ENCODE measurements around the gene ATP6V0D1. TPM values are rescaled to one million over a fixed set of nuclear protein-coding genes. Genes with fewer than 3 reads are reported as not detected.

Gene ATP6V0D1
- polyA plus RNA-seq, 1 donor from 2014 or later, result 188 TPM

GRCh38 chr16:67441907-67442306 is 39.0 kb downstream of the ATP6V0D1 start:
- Histone ChIP-seq H4K20me1 (ENCODE audit: insufficient read depth) (no peaks in the 10 kb centered on the region), H3K27me3 (ENCODE audit: insufficient read depth, low read depth, low read length) (no peaks in the 10 kb centered on the region), H3K79me2 (replicated peaks; ENCODE audit: insufficient read depth, low read length) (no peaks in the 10 kb centered on the region), H3K4me3 (ENCODE audit: low read length) (no peak overlapping the region), H3K27ac (ENCODE audit: low read length) (no peak overlapping the region), H3K9me3 (ENCODE audit: low read length) (no peaks in the 10 kb centered on the region), H3K4me2 (ENCODE audit: low read length) (no peak overlapping the region), H3K36me3 (ENCODE audit: insufficient read depth, low read length) (no peaks in the 10 kb centered on the region), H3K9me2 (ENCODE audit: insufficient read depth, low read length) (no peaks in the 10 kb centered on the region), H3K9ac (ENCODE audit: low read length) (no peak overlapping the region), H2AFZ (ENCODE audit: low read depth, low read length) (no peak overlapping the region), H3F3A (ENCODE audit: insufficient read depth, low read length, poor library complexity, severe bottlenecking) (no peaks in the 10 kb centered on the region)
- TF ChIP-seq POLR2AphosphoS5 (IDR thresholded peaks at IDR 0.05) (no peak), MXI1 (conservative IDR thresholded peaks at IDR 0.05; ENCODE audit: poor library complexity, severe bottlenecking) (no peak), EP300 (conservative IDR thresholded peaks at IDR 0.05; ENCODE audit: poor library complexity, severe bottlenecking) (no peak), REST (IDR thresholded peaks at IDR 0.05; ENCODE audit: borderline replicate concordance) (no peak), RAD21 (conservative IDR thresholded peaks at IDR 0.05) (no peak), SMC3 (conservative IDR thresholded peaks at IDR 0.05; ENCODE audit: poor library complexity) (no peak), CTCF (IDR thresholded peaks at IDR 0.05; ENCODE audit: poor library complexity, severe bottlenecking) (no peak), EZH2 (IDR thresholded peaks at IDR 0.05; ENCODE audit: borderline replicate concordance, insufficient read depth, low read length, poor library complexity, severe bottlenecking) (no peak), TAF1 (IDR thresholded peaks at IDR 0.05; ENCODE audit: low read depth) (no peak)

DNA sequence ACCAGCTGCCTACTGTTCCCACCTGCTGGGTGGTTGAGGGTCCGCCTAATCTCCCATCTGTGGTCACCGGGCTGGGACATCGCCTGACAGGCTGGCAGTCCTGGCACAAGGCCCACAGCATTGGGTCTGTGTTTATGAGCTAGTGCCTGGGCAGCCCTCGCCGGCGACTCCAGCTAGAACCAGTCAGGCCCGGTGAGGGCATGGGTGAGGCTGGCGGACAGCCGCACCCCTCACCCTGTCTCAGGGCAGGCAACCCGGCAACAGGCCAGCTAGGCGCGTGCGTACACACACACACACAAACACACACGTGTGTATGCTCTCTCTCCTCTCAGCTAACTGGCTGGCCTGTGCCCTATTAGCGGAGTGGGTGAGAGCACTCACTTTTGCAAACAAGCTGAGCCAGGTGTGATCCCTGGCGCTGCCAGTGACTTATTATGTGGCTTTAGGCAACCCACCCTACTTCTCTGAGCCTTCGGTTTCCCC is 39.6 kb downstream of the ATP6V0D1 start:
- Histone ChIP-seq H4K20me1 (ENCODE audit: insufficient read depth) (no peaks in the 10 kb centered on the region), H3K27me3 (ENCODE audit: insufficient read depth, low read depth, low read length) (no peaks in the 10 kb centered on the region), H3K36me3 (ENCODE audit: insufficient read depth, low read length) (no peaks in the 10 kb centered on the region), H2AFZ (ENCODE audit: low read depth, low read length) (no peak overlapping the region), H3K9ac (ENCODE audit: low read length) (no peak overlapping the region), H3K27ac (ENCODE audit: low read length) (no peak overlapping the region), H3K4me2 (ENCODE audit: low read length) (no peak overlapping the region), H3K79me2 (replicated peaks; ENCODE audit: insufficient read depth, low read length) (no peaks in the 10 kb centered on the region), H3F3A (ENCODE audit: insufficient read depth, low read length, poor library complexity, severe bottlenecking) (no peaks in the 10 kb centered on the region), H3K9me3 (ENCODE audit: low read length) (no peaks in the 10 kb centered on the region), H3K9me2 (ENCODE audit: insufficient read depth, low read length) (no peaks in the 10 kb centered on the region), H3K4me3 (ENCODE audit: low read length) (no peak overlapping the region)
- no peak for TF ChIP-seq TAF1 (IDR thresholded peaks at IDR 0.05; ENCODE audit: low read depth)
- no peak for TF ChIP-seq MXI1 (conservative IDR thresholded peaks at IDR 0.05; ENCODE audit: poor library complexity, severe bottlenecking)
- TF ChIP-seq POLR2AphosphoS5 (IDR thresholded peaks at IDR 0.05), result no peak
- no peak for TF ChIP-seq EP300 (conservative IDR thresholded peaks at IDR 0.05; ENCODE audit: poor library complexity, severe bottlenecking)
